ENCODE measurements around the gene ADGRG1. TPM values are rescaled to one million over a fixed set of nuclear protein-coding genes. Genes with fewer than 3 reads are reported as not detected.

The ADGRG1 gene
- total and polyA plus RNA-seq, 8 donors: 36.4 to 102 (median 79.1) TPM

GRCh38 chr16:57598437-57598836 lies 30.0 kb upstream of the ADGRG1 start:
- Histone ChIP-seq H3K4me1 (peaks cover 10 to 28% (median 17%) of the 10 kb centered on the region in 3 donors), H3K9me3 (no peaks in the 10 kb centered on the region), H3K27ac (no peak overlapping the region), H3K36me3 (no peaks in the 10 kb centered on the region), H3K4me3 (no peak overlapping the region), H3K27me3 (no peaks in the 10 kb centered on the region)
- ATAC-seq (no peak), FAIRE-seq (no peak), DNase-seq (no peak)
- intact Hi-C loops (cut with DNase I): loop anchor here in 1 of 3 donors (10.0 kb wide), 1 partner anchor 46 kb away; no protein-coding TSS in a partner anchor
- TF ChIP-seq CTCF (IDR thresholded peaks at IDR 0.05): no peak

DNA sequence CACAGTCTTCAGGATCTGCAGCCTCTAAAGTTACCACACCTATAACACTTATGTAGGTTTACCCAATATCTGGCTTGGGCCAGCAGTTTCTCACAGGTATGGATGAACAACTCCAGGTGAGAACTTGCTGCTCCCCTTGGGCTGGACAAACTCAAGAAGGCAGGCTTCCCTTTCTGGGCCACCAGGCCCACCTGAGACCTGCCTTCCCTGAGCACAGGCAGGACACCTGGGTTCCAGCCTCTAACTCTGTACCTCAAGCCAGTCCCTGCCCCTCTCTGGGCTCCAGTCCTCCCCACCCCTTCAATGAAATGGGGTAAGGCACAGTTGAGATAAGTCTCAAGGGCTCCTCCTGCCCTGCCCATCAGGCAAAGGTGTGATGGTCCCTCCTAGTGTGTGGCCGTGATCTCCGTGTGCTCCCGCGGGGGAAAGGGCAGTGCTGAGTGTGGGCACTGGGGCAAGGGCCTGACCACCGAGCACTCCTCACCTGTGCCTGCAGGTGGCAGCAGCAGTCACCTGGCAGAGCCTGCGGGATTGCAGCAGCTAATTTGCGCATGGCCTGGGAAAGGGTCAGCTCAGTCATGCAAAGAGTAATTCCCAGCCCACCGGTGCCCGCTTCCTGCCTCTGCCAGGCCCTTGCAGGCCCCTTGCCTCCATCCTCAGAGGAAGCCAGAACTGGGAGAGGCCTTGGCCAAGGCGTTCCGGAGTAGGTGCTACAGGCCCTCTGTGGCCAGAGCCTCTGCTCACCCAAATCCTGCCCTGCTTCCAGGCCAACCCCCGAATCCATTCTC lies 28.2 kb upstream of the ADGRG1 start:
- ATAC-seq: peak; percentile 93 to 97 (median 94)
- Histone ChIP-seq H3K27ac (no peak overlapping the region), H3K4me3 (no peak overlapping the region), H3K4me1 (peaks cover 16 to 28% (median 17%) of the 10 kb centered on the region in 3 donors), H3K36me3 (no peaks in the 10 kb centered on the region), H3K27me3 (no peaks in the 10 kb centered on the region), H3K9me3 (no peaks in the 10 kb centered on the region)
- intact Hi-C loops (cut with DNase I): no loop called here
- WGBS, 2 donors: 13 to 17% methylated on average over 12 of the region's 12 CpGs
- DNase-seq: peak; percentile 68 to 93 (median 86)
- FAIRE-seq: no peak
- TF ChIP-seq CTCF (IDR thresholded peaks at IDR 0.05): peak; percentile 78 to 87 (median 82)

DNA sequence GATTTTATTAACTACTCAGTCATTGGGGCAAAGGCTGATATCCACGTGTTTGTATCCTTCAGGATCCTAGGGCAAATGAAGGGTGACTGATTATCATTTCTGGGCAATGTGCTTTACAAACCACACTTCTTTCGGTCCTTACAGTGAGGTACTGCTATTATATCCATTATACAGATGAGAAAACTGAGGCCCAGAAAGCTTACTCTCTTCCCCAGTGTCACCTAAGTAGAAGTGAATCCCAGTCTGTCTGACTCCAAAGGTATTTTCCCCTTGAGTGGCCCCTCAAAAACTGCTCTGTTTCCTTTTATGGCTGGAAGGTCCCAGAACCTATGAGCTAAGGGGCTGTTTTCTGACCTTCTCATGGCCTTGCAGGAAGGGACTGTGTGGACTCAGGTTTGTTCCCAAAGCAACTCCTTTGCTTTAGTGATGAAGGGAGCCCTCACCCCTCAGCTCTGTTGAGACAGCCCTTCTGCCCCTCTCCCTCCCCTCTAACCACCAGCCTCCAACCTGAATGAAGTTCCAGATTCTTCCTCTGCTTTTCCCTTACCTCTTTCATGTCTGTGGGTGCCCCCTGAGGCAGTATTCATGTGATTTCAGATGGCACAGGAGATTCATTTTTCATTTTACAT lies 27.4 kb upstream of the ADGRG1 start:
- peak in 1 of 6 donors; percentile 2 for DNase-seq
- peak overlapping the region in 2 of 4 donors; percentile 62 for H3K27ac ChIP-seq
- H3K4me1 ChIP-seq: peaks cover 22 to 28% (median 25%) of the 10 kb centered on the region in 3 donors

GRCh38 chr16:57601801-57602478 lies 26.5 kb upstream of the ADGRG1 start:
- no peak for FAIRE-seq
- Histone ChIP-seq H3K4me3 (no peak overlapping the region), H3K4me1 (peaks cover 26 to 31% (median 31%) of the 10 kb centered on the region in 3 donors), H3K9me3 (no peaks in the 10 kb centered on the region), H3K27me3 (no peaks in the 10 kb centered on the region), H3K27ac (peak overlapping the region in 3 of 4 donors; percentile 39 to 62 (median 62)), H3K36me3 (no peaks in the 10 kb centered on the region)
- WGBS, 2 donors: 24 to 26% methylated on average over 10 of the region's 10 CpGs
- peak in 1 of 6 donors; percentile 13 for DNase-seq
- no peak for TF ChIP-seq CTCF (IDR thresholded peaks at IDR 0.05)
- peak in 3 of 4 donors; percentile 9 to 36 (median 18) for ATAC-seq
- intact Hi-C loops (cut with DNase I): loop anchor here in 1 of 3 donors (2.0 kb wide), 1 partner anchor 47 kb away; no protein-coding TSS in a partner anchor

More for the DNA sequence above, 27.4 kb upstream of the ADGRG1 start:
- Histone ChIP-seq H3K4me3 (no peak overlapping the region), H3K9me3 (no peaks in the 10 kb centered on the region), H3K27me3 (no peaks in the 10 kb centered on the region), H3K36me3 (no peaks in the 10 kb centered on the region)
- FAIRE-seq (no peak), ATAC-seq (peak in 2 of 4 donors; percentile 5)
- WGBS, 2 donors: 54 to 63% methylated on average over 2 of the region's 2 CpGs
- intact Hi-C loops (cut with DNase I): no loop called here
- no peak for TF ChIP-seq CTCF (IDR thresholded peaks at IDR 0.05)
